Activated CD4-positive, alpha-beta T cell treated with anti-CD3 and anti-CD28 coated beads for 1 hour (primary cell): ENCODE data around the gene UBC.
"Not testable (repeated sequence)": the region's sequence is repeated elsewhere in the genome, so short reads cannot be mapped to it uniquely, and the experiment has no call there.

Experiments
- DNase-seq: peaks from one replicate; pipeline ENCODE4 v3.0.0-alpha.2; 2020

UBC gene

DNA sequence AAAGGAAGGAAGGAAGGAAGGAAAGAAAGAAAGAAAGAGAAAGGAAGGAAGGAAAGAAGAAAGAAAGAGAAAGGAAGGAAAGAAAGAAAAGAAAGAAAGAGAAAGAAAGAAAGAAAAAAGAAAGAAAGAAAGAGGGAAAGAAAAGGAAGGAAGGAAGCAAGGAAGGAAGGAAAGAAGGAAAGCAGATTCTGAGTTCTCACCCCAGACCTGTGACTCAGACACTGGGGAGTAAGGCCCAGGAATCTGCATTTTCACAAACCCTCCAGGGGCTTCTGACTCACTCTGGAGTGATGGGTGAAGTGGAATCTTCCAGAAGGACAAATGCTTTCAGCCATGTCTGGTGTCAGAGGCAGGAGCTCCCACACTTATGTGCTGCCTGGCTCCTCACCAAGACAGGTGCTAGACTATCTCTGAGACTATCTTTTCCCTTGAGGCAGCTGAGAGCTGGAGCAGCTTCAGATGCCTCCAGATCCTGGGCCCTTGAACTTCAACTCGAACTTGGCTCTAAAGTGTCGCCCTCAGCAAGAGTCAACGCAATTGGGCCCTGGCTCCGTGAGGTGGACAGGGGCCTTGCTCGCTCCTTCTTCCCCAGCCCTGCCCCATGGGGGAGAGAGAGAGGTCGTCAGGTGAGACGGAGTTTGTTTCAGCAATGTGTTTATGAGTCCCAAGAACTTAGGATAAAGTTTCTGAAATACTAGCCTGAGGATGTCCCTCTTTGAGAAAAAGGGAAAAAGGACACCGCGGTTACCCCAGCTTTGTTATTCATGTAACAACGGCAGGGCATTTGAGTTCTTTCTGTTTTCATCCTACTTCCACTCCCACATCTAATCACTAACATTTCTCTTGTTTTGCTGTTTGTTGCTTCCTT, 31.0 kb downstream of the UBC start:
- no peak for DNase-seq

DNA sequence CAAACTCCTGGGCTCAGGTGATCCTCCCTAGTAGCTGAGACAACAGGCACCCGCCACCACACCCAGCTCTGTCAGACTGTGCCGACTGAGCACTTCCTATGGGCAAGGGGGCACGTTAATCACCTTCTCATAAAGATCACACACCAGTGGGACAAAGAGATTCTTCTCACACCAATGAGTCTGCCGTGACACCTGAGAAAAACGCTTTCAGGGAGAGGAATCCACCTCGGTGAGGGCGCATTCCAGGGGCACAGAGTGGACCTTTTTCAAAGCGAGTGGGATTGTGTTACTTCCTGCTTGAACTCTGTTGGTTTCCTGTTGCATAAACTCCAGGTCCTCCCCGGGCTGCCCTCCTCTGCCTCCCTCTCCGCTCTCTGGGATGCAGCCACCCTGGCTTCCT, 33.3 kb downstream of the UBC start:
- no peak for DNase-seq

DNA sequence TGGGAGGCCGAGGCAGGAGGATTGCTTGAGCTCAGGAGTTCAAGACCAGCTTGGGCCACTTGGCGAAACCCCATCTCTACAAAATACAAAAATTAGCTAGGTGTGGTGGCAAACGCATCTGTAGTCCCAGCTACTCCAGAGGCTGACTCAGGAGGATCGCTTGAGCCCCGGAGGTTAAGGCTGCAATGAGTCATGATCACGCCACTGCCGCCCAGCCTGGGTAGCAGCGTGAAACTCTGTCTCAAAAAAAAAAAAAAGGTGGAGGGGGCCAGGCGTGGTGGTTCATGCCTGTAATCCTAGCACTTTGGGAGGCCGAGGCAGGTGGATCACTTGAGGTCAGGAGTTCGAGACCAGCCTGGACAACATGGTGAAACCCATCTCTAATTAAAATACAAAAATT, 34.1 kb downstream of the UBC start:
- DNase-seq = not testable (repeated sequence)

DNA sequence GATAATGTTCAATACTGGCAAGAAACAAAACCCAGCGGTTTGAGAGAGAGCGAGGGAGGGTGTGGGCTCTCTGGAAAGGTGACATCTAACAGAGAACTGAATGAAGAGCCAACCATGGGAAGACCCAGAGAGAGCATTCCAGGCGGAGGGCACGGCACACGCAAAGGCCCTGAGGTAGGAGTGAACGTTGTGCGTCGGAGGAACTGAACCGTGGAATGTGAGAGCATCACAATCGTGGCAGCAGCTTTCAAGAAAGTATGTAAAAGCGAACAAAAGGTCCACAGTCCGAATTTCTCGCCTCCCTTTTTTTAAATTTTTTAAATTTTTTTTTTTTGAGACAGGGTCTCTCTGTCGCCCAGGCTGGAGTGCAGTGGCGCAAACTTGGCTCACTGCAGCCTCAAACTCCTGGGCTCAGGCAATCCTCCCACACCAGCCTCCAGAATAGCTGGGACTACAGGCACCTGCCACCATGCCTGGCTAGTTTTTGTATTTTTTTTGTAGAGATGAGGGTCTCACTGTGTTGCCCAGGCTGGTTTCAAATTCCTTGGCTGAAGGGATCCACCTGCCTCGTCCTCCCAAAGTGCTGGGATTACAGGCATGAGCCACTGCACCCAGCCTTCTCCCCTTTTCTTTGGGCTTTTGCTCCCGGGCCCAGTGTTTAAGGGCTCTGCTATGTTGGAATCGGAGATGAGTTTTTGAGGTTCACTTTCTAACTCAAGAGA, 35.5 kb downstream of the UBC start:
- DNase-seq = no peak

DNA sequence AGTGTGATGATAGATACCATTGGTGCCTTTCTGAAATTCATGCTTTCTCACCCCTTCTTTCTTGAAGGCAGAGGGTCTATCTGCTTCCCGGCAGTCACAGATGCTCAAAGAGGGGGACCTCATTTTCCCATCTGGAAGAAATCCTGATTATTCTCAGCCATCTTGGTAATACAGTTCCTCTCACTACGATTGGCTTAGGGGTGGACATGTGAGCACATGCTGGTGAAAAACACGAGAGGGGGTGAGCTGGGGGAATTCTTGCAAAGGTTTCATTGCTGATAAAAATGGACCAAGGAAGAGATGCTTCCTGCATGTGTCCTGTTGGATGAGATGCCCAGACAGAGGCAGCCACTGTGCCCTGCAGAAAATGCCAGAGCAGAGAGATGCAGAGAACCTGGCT, 37.0 kb downstream of the UBC start:
- DNase-seq = no peak

DNA sequence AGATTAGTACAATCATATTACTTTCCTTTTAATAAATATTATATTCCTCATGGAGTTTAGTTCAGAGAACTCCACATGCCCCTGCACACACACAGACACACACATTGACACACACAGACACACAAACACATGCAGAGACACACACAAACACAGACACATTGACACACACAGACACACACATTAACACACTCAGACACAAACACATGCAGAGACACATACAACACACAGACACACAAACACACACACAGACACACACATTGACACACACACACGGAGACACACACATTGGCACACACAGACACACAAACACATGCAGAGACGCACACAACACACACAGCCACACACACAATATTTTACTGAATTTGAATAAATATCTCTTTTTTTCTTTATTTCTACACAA, 38.3 kb downstream of the UBC start:
- DNase-seq = no peak

DNA sequence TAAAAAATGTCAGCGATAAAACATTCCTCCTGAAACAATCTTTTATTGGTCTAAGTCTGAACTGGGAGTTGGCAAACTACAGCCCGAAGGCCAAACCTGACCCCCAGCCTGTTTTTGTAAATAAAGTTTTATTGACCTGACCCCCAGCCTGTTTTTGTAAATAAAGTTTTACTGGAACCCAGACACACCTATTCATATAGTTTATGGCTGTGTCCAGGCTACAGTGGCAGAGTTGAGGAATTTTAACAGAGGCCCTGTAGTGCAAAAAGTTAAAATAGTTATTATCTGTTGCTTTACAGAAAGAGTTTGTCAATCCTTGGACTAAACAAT, 38.7 kb downstream of the UBC start:
- DNase-seq = no peak

DNA sequence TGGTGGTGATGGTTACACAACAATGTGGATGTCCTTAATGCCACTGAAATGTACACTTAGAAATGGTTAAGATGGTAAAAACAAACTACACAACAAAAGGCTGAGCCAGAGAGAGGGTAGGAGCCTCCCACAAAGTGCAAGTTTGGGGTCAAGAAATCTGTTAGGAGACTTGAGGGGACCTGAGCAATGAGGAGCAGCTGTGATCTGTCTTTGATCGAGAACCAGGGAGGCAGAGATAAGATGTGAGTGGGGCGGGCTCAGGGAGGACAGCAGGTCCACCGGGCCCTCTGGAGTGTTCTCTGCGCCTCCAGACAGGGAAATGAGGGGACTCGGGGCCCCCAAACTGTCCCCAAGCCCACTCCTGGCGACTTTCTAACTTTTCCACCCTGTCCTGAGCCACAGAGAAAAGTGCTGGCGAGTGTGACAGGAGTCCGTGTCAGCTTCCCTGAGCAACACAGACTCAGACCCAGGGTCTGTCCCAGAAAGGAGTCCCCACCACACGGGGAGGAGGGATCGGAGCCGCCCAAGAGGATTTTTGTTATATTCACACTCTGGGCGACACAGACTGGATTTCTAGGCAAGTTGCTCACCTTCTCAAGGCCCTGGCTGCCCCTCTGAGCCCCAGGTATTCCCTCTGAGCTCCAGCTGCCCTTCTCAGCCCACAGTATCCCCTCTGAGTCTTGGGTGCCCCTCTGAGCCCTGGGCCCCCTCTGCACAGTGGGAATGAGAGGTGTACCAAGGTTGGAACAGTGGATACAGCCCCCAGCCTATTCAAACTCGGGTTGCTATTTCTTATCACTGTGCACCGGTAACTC, 39.3 kb downstream of the UBC start:
- no peak for DNase-seq

DNA sequence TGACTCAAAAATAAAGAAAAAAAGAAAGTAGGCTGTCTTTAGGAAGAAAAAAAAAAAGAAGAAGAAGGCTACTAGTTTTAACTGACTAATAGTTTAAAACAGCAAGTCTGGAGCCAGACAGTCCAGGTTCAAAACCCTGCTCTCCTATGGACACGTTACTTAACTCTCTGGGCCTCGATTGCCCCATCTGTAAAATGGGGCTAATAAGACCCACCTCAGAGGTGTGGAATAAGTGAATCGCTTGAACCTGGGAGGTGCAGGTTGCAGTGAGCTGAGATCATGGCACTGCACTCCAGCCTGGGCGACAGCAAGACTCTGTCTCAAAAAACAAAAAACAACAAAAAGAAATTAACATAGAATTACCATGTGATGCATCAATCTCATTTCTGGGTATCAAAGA, 40.3 kb downstream of the UBC start:
- DNase-seq = no peak

DNA sequence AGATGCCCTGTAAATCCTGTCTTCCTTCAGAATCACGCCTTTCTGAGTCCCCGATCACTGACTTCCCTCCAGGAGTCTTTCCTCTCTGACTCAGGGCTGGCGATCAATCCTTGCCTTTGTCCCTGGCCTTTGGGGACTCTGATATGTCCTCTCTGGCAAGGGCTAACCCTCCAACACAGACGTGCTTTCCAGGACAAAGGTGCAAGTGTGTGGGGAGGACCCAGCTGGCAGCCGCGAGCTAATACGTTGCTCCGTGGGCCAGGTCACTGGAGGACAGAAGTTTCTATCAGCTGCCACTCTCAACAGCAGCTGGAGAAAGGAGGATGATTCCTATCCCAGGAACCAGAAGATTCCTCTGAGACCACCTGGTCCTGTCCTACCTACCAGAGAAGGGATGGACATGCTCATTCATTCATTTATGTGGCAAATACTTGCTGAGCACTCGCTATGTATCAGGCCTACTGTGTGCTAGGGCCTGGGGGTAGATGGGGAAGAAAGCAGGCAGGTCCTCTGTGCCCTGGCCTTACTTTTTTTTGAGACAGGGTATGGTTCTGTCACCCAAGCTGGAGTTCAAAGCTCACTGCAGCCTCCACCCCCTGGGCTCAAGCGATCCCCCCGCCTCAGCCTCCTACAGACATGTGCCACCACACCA, 42.3 kb downstream of the UBC start:
- DNase-seq = no peak

DNA sequence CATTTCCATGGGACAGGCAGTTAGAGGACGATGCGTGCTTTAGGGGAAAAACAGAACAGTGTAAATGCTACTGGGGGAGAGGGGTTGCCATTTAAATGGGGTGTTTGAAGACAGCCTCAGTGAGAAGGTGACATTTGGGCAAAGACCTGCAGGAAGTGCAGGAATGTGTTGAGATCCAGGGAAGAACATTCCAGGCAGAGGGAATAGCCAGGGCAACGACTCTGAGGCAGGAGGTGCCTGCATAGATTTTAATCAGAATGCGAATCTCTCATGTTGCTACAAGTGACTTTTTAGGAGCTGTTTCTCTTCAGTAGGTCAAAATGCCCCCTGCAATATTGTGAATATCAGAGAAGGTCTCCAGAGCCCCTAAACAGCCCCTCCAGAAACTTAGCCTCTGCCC, 43.2 kb downstream of the UBC start:
- no peak for DNase-seq

DNA sequence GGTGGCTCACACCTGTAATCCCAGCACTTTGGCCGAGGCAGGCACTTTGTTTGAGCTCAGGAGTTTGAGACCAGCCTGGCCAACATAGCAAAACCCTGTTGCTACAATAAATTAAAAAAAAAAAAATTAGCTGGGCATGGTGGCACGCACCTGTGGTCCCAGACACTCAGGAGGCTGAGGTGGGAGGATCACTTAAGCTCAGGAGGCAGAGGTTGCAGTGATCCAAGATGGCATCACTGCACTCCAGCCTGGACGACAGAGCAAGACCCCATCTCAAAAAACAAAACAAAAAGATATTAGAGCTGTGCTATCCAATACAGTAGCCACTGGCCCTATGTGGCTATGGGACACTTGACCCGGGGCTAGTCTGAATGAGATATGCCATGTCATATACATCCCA, 43.9 kb downstream of the UBC start:
- DNase-seq = no peak

DNA sequence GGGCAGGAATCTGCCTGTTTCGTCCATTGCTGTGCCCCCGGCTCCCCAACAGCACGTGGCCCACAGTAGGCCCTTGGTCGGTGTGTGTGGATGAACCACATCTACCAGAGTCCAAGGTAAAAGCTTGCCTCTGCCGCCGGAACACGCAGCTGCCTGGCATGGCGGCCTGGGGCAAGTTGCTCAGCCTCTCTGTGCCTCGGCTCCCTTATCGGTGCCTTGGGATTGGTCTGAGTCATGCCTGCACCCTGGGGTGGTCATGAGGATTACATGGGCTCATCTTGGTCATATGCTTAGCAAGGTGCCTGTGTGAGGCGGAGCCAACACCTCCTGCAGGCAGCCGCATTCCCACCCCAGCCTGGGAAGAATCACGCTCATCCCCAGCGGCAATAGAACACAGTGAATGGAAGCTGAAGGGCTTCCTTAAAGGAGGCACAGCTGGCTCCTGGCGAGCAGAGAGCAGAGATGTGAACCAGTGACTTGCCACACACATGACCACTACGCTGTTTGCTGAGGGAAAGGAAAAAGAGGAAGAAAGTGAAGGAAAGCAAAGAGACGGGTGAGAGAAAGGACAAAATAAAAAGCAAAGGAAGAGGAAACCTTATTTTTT, 45.3 kb downstream of the UBC start:
- DNase-seq = no peak

DNA sequence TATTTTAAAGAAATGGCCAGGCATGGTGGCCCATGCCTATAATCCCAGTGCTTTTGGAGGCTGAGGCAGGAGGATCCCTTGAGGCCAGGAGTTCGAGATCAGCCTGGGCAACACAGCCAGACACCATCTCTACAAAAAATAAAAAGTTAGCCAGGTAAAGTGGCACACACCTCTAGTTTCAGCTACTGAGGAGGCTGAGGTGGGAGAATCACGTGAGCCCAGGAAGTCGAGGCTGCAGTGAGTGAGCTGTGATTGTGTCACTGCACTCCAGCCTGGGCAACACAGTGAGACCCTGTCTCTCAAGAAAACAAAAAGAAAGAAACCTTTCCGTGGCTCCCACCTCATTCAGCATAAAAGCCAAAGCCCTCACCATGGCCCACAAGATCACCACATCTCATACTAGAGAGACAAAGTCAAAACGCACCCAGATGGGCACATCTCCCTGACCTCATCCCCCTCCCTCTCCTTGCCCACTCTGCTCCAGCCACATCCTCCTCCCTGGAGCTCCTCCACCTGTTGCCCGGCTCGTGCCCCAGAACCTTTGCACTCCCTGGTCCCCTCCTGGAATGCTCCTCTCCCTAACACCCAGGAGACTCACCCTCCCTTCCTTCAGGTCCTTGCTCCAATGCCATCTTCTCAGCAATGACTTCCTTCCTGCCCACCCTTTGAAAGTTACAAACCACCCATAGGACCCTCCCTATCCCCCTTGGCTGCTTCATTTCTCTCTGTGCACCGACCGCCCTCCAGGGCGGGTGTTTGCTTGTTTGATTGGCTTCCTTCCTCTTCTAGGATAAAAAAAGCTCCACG, 46.0 kb downstream of the UBC start:
- no peak for DNase-seq

DNA sequence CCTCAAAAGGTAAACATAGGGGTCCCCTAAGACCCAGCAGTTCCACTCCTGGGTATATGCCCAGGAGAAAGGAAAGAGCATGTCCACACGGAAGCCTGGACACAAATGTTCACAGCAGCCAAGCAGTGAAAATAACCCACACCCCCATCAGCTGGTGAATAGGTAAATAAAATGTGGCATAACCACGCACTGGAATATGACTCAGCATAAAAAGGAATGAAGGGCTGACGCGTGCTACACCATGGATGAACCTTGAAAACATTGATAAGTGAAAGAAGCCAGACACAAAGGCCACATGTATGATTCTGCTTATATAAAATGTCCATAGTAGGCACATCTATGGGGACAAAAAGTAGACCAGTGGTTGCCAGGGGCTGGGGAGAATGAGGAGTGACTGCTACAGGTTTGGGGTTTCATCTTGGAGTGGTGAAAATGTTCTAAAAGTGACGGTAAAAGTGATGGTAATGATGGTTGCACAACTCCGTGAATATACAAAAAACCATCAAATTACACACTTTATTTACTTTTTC, 47.0 kb downstream of the UBC start:
- no peak for DNase-seq

DNA sequence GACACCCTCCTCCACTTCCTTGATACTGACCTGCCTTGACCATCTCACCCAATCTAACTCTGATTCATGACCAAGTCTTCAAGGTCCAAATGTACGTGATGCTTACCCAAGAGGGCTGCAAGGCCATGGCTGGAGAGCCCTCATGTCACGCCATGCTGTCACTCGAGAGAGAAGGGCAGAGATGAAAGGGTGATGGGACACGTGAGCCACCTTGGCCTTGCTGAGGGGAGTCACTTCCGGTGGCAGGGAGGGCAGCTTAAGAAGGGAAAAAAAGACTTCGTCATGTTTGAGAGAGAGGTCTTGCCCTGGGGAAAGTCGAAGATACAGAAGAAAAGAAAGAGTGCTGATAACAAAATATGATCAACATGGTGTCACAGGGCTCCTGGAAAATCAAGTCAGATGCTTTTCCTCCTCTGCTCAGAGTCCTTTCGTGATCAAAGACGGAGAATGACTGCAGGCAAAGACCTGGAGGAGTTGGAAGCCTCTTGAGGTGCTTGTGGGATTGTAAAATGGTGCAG, 47.5 kb downstream of the UBC start:
- no peak for DNase-seq

DNA sequence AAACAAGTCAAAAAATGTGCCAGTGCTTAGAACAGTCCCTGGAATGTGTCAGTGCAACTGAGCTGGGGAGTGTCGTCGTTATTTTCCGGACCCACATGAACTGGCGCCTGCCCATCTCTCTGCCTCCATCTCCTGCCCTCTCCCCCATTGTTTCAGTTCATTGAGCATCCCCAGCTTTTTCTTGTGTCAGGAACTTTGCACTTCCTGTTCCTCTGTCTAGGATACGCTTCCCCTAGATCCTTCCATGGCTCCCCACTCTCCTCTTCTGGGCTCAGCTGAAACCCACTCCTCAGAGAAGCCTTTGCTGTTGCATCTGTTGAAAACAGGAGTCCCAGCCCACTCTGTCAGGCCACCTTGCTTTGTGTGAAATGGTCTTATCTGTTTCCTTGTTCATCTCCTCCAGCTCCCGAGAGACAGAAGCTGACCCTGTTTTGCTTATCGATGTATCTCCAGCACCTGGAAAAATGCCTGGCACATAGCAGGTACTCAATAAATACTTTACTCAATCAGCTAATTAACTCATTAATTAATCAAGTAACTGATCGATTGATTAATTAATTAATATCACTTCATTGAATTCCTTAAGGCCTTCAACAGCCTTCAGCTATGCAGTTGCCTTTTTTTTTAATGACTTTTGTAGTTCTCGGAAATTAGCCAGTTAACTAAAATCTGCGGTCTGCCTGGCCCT, 48.1 kb downstream of the UBC start:
- DNase-seq = no peak

DNA sequence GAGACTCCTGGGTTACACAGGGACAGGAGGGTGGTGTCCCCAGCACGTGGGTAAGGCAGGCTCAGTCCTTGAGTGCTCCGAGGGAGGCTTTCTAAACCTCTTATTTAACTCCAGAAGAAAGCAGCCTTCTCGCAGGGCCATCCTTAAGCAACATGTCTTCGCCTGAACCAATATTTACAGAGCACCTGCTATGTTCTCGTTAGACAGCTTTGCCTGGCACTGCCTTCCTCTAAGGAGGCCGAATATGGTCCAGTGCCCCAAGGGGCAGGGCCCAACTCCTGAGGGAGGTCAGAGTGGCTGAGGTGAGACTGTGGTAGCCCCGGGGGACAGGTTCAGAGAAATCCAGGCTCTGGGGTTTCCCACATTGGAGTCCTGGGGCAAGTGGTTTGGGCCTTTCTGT, 48.7 kb downstream of the UBC start:
- DNase-seq = no peak

DNA sequence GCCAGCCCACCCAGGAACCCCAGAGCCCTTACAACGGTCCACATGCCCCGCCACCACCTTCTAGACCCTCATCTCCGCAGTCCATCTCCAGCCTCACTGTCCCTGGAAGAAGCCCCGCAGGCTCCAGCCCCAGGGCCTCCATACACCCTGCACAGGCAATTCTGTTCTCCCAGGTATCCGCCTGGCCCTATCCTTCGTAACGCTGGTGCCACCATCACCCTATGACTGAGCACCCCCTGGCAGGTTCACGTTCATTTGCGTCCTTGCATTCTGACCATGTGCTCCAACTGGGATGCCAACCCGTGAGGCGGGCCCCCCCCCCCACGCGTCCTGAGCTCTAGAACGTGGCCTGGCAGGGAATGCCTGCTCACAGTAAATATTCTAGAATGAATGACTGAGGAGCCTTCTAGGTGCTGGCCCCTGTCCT, 50.1 kb downstream of the UBC start:
- DNase-seq = no peak

DNA sequence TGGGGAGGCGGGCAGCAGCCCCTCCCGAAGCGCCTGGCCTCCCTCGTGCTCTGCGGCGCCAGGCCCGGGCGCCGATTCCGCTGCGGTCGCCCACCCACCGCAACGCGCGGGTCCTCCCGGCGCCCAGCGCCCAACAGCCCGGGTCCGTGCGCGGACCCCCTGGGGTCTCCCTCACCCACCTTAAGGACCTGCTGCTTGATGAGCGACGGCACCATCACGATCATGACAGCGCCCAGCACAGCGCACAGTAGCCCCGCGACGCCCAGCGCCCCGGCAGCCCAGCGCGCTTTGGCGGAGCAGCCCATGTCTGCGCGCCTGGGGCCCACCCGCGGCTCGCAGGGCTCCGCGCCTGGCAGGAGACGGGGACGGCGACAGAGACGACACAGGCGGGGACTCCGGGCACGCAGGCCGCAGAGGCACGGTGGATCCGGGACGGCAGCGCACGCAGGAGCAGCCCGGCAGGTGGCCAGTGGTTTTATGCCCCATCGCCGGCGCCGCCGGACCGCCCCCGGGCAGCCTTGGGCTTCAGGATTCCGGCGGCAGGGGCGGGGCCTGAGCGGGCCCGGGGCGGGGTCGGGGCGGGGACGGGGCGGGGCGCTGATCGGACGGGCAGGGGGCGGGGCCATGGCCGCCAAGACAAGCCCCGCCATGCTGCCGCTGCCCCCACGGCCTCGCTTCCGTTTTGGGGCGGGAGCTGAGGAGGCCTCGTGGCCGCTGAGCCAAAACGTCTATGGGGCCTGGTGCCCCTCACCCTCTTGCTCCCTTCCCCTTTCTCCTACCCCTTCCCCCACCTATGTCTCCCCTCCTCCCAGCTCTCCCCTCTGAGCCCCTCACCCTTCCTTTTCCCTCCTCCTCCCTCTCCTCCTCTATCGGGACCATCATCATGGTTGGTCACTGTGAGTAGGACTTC, 50.8 kb downstream of the UBC start, which contains the start of gene SCARB1:
SCARB1 (minus strand) TSS at position 449 of the 910 bp plus-strand sequence; CDS start at position 305, 144 bp downstream.
- peak; percentile 58 for DNase-seq
